ENCODE measurements around the gene KRTAP2-3. TPM values are rescaled to one million over a fixed set of nuclear protein-coding genes. Genes with fewer than 3 reads are reported as not detected.

The KRTAP2-3 gene
- total and polyA plus RNA-seq, 2 experiments from 2014 or later: not detected

GRCh38 chr17:41010441-41010840, 49.5 kb downstream of the KRTAP2-3 start:
- Mint-ChIP-seq H3K9me3 (no peaks in the 10 kb centered on the region), H3K4me3 (no peak overlapping the region), H3K36me3 (ENCODE audit: low read depth) (no peaks in the 10 kb centered on the region), H3K27ac (no peak overlapping the region), H3K4me1 (peaks cover 10% of the 10 kb centered on the region; the same call in 2 of the 3 replicates), H3K27me3 (ENCODE audit: insufficient read depth, low read depth, poor library complexity) (peaks cover 1% of the 10 kb centered on the region)
- H4K20me1 ChIP-seq (replicated peaks; ENCODE audit: insufficient read depth): no peaks in the 10 kb centered on the region
- H3K4me2 ChIP-seq: no peak overlapping the region
- no peak overlapping the region for H2AFZ ChIP-seq
- H3K4me1 ChIP-seq (ENCODE audit: insufficient read depth): peaks cover 14% of the 10 kb centered on the region
- no peak overlapping the region for H3K27ac ChIP-seq (ENCODE audit: low read depth)
- H3F3A ChIP-seq (replicated peaks; ENCODE audit: low read depth): no peaks in the 10 kb centered on the region
- H3K27me3 ChIP-seq (ENCODE audit: insufficient read depth): no peaks in the 10 kb centered on the region
- ATAC-seq: no peak
- H3K79me2 ChIP-seq (replicated peaks; ENCODE audit: insufficient read depth): no peaks in the 10 kb centered on the region
- no peaks in the 10 kb centered on the region; the same call in 1 of the 2 replicates for H3K9me2 ChIP-seq (ENCODE audit: insufficient read depth)
- no peak overlapping the region for H3K4me3 ChIP-seq
- DNase-seq (ENCODE audit: low spot score): no peak
- TF ChIP-seq, protein P1, sequence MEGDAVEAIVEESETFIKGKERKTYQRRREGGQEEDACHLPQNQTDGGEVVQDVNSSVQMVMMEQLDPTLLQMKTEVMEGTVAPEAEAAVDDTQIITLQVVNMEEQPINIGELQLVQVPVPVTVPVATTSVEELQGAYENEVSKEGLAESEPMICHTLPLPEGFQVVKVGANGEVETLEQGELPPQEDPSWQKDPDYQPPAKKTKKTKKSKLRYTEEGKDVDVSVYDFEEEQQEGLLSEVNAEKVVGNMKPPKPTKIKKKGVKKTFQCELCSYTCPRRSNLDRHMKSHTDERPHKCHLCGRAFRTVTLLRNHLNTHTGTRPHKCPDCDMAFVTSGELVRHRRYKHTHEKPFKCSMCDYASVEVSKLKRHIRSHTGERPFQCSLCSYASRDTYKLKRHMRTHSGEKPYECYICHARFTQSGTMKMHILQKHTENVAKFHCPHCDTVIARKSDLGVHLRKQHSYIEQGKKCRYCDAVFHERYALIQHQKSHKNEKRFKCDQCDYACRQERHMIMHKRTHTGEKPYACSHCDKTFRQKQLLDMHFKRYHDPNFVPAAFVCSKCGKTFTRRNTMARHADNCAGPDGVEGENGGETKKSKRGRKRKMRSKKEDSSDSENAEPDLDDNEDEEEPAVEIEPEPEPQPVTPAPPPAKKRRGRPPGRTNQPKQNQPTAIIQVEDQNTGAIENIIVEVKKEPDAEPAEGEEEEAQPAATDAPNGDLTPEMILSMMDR (conservative IDR thresholded peaks at IDR 0.05; ENCODE audit: low read depth in 2 of 2): no peak
- TF ChIP-seq ZNF114 (CRISPR knock-in tag; IDR thresholded peaks at IDR 0.05): no peak
- TF ChIP-seq EZH2phosphoT487 (IDR thresholded peaks at IDR 0.05; ENCODE audit: unreplicated experiment): no peak
- TF ChIP-seq JUNB (IDR thresholded peaks at IDR 0.05; ENCODE audit: unreplicated experiment): no peak
- TF ChIP-seq, protein P2, sequence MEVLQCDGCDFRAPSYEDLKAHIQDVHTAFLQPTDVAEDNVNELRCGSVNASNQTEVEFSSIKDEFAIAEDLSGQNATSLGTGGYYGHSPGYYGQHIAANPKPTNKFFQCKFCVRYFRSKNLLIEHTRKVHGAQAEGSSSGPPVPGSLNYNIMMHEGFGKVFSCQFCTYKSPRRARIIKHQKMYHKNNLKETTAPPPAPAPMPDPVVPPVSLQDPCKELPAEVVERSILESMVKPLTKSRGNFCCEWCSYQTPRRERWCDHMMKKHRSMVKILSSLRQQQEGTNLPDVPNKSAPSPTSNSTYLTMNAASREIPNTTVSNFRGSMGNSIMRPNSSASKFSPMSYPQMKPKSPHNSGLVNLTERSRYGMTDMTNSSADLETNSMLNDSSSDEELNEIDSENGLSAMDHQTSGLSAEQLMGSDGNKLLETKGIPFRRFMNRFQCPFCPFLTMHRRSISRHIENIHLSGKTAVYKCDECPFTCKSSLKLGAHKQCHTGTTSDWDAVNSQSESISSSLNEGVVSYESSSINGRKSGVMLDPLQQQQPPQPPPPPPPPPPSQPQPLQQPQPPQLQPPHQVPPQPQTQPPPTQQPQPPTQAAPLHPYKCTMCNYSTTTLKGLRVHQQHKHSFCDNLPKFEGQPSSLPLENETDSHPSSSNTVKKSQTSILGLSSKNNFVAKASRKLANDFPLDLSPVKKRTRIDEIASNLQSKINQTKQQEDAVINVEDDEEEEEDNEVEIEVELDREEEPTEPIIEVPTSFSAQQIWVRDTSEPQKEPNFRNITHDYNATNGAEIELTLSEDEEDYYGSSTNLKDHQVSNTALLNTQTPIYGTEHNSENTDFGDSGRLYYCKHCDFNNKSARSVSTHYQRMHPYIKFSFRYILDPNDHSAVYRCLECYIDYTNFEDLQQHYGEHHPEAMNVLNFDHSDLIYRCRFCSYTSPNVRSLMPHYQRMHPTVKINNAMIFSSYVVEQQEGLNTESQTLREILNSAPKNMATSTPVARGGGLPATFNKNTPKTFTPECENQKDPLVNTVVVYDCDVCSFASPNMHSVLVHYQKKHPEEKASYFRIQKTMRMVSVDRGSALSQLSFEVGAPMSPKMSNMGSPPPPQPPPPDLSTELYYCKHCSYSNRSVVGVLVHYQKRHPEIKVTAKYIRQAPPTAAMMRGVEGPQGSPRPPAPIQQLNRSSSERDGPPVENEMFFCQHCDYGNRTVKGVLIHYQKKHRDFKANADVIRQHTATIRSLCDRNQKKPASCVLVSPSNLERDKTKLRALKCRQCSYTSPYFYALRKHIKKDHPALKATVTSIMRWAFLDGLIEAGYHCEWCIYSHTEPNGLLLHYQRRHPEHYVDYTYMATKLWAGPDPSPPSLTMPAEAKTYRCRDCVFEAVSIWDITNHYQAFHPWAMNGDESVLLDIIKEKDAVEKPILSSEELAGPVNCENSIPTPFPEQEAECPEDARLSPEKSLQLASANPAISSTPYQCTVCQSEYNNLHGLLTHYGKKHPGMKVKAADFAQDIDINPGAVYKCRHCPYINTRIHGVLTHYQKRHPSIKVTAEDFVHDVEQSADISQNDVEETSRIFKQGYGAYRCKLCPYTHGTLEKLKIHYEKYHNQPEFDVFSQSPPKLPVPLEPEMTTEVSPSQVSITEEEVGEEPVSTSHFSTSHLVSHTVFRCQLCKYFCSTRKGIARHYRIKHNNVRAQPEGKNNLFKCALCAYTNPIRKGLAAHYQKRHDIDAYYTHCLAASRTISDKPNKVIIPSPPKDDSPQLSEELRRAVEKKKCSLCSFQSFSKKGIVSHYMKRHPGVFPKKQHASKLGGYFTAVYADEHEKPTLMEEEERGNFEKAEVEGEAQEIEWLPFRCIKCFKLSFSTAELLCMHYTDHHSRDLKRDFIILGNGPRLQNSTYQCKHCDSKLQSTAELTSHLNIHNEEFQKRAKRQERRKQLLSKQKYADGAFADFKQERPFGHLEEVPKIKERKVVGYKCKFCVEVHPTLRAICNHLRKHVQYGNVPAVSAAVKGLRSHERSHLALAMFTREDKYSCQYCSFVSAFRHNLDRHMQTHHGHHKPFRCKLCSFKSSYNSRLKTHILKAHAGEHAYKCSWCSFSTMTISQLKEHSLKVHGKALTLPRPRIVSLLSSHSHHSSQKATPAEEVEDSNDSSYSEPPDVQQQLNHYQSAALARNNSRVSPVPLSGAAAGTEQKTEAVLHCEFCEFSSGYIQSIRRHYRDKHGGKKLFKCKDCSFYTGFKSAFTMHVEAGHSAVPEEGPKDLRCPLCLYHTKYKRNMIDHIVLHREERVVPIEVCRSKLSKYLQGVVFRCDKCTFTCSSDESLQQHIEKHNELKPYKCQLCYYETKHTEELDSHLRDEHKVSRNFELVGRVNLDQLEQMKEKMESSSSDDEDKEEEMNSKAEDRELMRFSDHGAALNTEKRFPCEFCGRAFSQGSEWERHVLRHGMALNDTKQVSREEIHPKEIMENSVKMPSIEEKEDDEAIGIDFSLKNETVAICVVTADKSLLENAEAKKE (CRISPR knock-in tag; IDR thresholded peaks at IDR 0.05): no peak
- no peak for TF ChIP-seq ZNF331 (CRISPR knock-in tag; IDR thresholded peaks at IDR 0.05; ENCODE audit: low read depth)
- no peak for TF ChIP-seq POLR2AphosphoS5 (IDR thresholded peaks at IDR 0.05; ENCODE audit: low read depth)
- no peak for TF ChIP-seq ETS1 (IDR thresholded peaks at IDR 0.05)
- no peak for TF ChIP-seq STAT1 (IDR thresholded peaks at IDR 0.05; ENCODE audit: unreplicated experiment)
- TF ChIP-seq REST (IDR thresholded peaks at IDR 0.05; ENCODE audit: unreplicated experiment): no peak
- TF ChIP-seq NANOG (IDR thresholded peaks at IDR 0.05; ENCODE audit: borderline replicate concordance): no peak
- no peak for TF ChIP-seq EZH2 (IDR thresholded peaks at IDR 0.05; ENCODE audit: low read depth, unreplicated experiment)
- TF ChIP-seq CREB1 (CRISPR knock-in tag; IDR thresholded peaks at IDR 0.05; ENCODE audit: low read depth): no peak
- no peaks in the 10 kb centered on the region for H3K36me3 ChIP-seq (ENCODE audit: insufficient read depth)

Measured in GM23338 (cell line).